MM.1S (cell line): ENCODE measurements around the gene SGSM1.

Experiments
- DNase-seq: peaks from one replicate; pipeline ENCODE4 v3.0.0-alpha.2; 2015
- H2AFZ ChIP-seq: fragments of 300-600 bp; sonication (generic); 2 replicates; pipeline ENCODE4 v1.6.0; 2016; ENCODE audit warnings: antibody characterized with exemption, low read length
- H3F3A ChIP-seq: fragments of 300-600 bp; sonication (generic); 2 replicates; pipeline ENCODE4 v1.6.1; 2016; ENCODE audit warnings: mild to moderate bottlenecking, antibody characterized with exemption, low read length, moderate library complexity, mixed read lengths; ENCODE audit not compliant: insufficient read depth
- H3K27ac ChIP-seq: fragments of 300-600 bp; sonication (generic); 2 replicates; pipeline ENCODE4 v1.5.1; 2016; ENCODE audit warnings: mild to moderate bottlenecking, low read length
- H3K27me3 ChIP-seq: fragments of 300-600 bp; sonication (generic); replicated peaks from 2 replicates; pipeline ENCODE4 v1.6.0; 2016; ENCODE audit warnings: low read length; ENCODE audit not compliant: insufficient read depth
- H3K36me3 ChIP-seq: fragments of 300-600 bp; sonication (generic); replicated peaks from 2 replicates; pipeline ENCODE4 v1.6.1; 2016; ENCODE audit warnings: mild to moderate bottlenecking, low read length, mixed read lengths; ENCODE audit not compliant: insufficient read depth
- H3K4me1 ChIP-seq: fragments of 300-600 bp; sonication (generic); 2 replicates; pipeline ENCODE4 v1.6.1; 2016; ENCODE audit warnings: low read length, mixed read lengths
- H3K4me2 ChIP-seq: fragments of 300-600 bp; sonication (generic); 2 replicates; pipeline ENCODE4 v1.6.0; 2016; ENCODE audit warnings: low read depth, low read length
- H3K4me3 ChIP-seq: fragments of 300-600 bp; sonication (generic); 2 replicates; pipeline ENCODE4 v1.5.1; 2016; ENCODE audit warnings: low read length, mixed read lengths
- H3K79me2 ChIP-seq: fragments of 300-600 bp; sonication (generic); 2 replicates; pipeline ENCODE4 v1.6.1; 2016; ENCODE audit warnings: mixed run types, low read length, mixed read lengths
- H3K9ac ChIP-seq: fragments of 300-600 bp; sonication (generic); 2 replicates; pipeline ENCODE4 v1.6.1; 2016; ENCODE audit warnings: low read length, mixed read lengths
- H3K9me2 ChIP-seq: fragments of 300-600 bp; sonication (generic); replicated peaks from 2 replicates; pipeline ENCODE4 v1.6.1; 2016; ENCODE audit warnings: mild to moderate bottlenecking, low read length, mixed read lengths; ENCODE audit not compliant: insufficient read depth
- H3K9me3 ChIP-seq: fragments of 300-600 bp; sonication (generic); replicated peaks from 2 replicates; pipeline ENCODE4 v1.6.1; 2016; ENCODE audit warnings: mild to moderate bottlenecking, low read length, mixed read lengths; ENCODE audit not compliant: insufficient read depth
- H4K20me1 ChIP-seq: fragments of 300-600 bp; sonication (generic); 2 replicates; pipeline ENCODE4 v1.6.1; 2016; ENCODE audit warnings: mild to moderate bottlenecking, low read length, moderate library complexity, mixed read lengths; ENCODE audit not compliant: insufficient read depth
- EZH2 ChIP-seq: fragments of 300-600 bp; sonication (generic); optimal IDR thresholded peaks from 2 replicates; pipeline ENCODE3; 2017; ENCODE audit warnings: low read depth, mild to moderate bottlenecking, antibody characterized with exemption, low read length, mixed read lengths
- EZH2phosphoT487 ChIP-seq: fragments of 300-600 bp; sonication (generic); IDR thresholded peaks from 2 replicates; pipeline ENCODE4 v1.6.1; 2018; ENCODE audit warnings: antibody characterized with exemption, low read length
- TF ChIP-seq, protein P1 (sequence below): fragments of 300-600 bp; sonication (generic); IDR thresholded peaks from 2 replicates; pipeline ENCODE4 v1.5.1; 2016; ENCODE audit warnings: antibody characterized with exemption, low read length, mixed read lengths

Gene SGSM1

DNA sequence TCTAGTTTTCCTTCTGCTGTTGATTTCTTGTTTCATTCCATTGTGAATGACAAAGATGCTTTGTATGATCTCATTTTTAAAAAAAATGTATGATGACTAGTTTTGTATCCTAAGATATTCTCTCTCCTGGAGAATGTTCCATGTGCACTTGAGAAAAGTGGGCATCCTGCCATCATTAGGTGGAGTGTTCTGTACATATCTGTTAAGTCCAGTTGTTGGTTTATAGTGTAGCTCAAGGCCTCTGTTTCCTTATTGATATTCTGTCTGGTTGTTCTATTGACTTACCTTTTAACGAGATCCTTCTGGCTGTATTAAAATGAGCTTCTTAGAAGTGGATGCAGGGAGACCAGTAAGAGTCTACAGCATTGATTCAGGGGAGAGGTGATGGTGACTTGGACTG, 35.2 kb downstream of the SGSM1 start:
- no peak overlapping the region for H3K27ac ChIP-seq
- H3K9me2 ChIP-seq = no peaks in the 10 kb centered on the region
- H3K4me2 ChIP-seq = no peak overlapping the region
- H4K20me1 ChIP-seq = no peaks in the 10 kb centered on the region
- H3K9ac ChIP-seq = no peak overlapping the region
- H3K9me3 ChIP-seq = no peaks in the 10 kb centered on the region
- no peaks in the 10 kb centered on the region for H3K36me3 ChIP-seq
- no peaks in the 10 kb centered on the region for H3F3A ChIP-seq
- peaks cover 32% of the 10 kb centered on the region for H3K27me3 ChIP-seq
- no peaks in the 10 kb centered on the region for H3K4me1 ChIP-seq
- TF ChIP-seq, protein P1, sequence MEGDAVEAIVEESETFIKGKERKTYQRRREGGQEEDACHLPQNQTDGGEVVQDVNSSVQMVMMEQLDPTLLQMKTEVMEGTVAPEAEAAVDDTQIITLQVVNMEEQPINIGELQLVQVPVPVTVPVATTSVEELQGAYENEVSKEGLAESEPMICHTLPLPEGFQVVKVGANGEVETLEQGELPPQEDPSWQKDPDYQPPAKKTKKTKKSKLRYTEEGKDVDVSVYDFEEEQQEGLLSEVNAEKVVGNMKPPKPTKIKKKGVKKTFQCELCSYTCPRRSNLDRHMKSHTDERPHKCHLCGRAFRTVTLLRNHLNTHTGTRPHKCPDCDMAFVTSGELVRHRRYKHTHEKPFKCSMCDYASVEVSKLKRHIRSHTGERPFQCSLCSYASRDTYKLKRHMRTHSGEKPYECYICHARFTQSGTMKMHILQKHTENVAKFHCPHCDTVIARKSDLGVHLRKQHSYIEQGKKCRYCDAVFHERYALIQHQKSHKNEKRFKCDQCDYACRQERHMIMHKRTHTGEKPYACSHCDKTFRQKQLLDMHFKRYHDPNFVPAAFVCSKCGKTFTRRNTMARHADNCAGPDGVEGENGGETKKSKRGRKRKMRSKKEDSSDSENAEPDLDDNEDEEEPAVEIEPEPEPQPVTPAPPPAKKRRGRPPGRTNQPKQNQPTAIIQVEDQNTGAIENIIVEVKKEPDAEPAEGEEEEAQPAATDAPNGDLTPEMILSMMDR = no peak
- TF ChIP-seq EZH2 (no peak), EZH2phosphoT487 (no peak)
- no peak overlapping the region for H2AFZ ChIP-seq
- no peak overlapping the region for H3K4me3 ChIP-seq
- DNase-seq = no peak
- H3K79me2 ChIP-seq = no peaks in the 10 kb centered on the region

DNA sequence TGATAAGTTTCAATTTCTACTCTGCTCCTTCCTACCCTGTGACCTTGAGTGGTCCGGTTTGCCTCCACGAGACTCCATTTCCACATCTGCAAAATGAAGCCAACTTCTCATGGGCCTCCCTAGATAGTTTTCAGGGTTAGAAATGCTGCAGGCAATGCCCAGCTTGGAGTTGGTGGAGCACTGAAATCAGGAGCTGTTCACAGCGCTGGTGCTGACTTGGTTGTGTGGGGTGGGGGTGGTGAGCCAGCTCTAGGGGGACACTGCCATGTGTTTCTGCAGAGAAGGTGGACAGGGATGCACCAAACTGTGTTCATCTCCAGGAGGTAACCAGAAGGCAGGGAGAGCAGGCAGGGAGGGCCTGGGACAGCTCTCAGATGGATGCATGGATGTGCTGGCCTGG, 37.0 kb downstream of the SGSM1 start:
- Histone ChIP-seq H3K79me2 (no peaks in the 10 kb centered on the region), H2AFZ (no peak overlapping the region)

GRCh38 chr22:24845041-24845898, 39.3 kb downstream of the SGSM1 start:
- Histone ChIP-seq H3K4me2 (no peak overlapping the region), H3K9me2 (no peaks in the 10 kb centered on the region), H3K9ac (no peak overlapping the region), H4K20me1 (no peaks in the 10 kb centered on the region), H3K27me3 (peaks cover 21% of the 10 kb centered on the region), H3K27ac (no peak overlapping the region), H2AFZ (no peak overlapping the region), H3K36me3 (no peaks in the 10 kb centered on the region), H3F3A (no peaks in the 10 kb centered on the region), H3K9me3 (no peaks in the 10 kb centered on the region), H3K4me3 (no peak overlapping the region), H3K4me1 (no peaks in the 10 kb centered on the region), H3K79me2 (no peaks in the 10 kb centered on the region)
- TF ChIP-seq, protein P1 = no peak
- TF ChIP-seq EZH2phosphoT487 (no peak), EZH2 (no peak)
- DNase-seq = no peak

More for the DNA sequence above, 37.0 kb downstream of the SGSM1 start:
- Histone ChIP-seq H3K4me2 (no peak overlapping the region), H3K4me3 (no peak overlapping the region), H3K4me1 (no peaks in the 10 kb centered on the region), H3F3A (no peaks in the 10 kb centered on the region), H3K9me2 (no peaks in the 10 kb centered on the region), H4K20me1 (no peaks in the 10 kb centered on the region), H3K36me3 (no peaks in the 10 kb centered on the region), H3K9ac (no peak overlapping the region), H3K27ac (no peak overlapping the region), H3K9me3 (no peaks in the 10 kb centered on the region), H3K27me3 (peaks cover 32% of the 10 kb centered on the region)
- no peak for TF ChIP-seq EZH2
- TF ChIP-seq, protein P1 = no peak
- TF ChIP-seq EZH2phosphoT487 = no peak
- no peak for DNase-seq
